Neural crest cell (in vitro differentiated cells): Measurements from ENCODE around the gene NKAIN1. TPM values are rescaled to one million over a fixed set of nuclear protein-coding genes. Genes with fewer than 3 reads are reported as not detected.
A peak's percentile ranks its signal among the peaks of the same experiment; 100 is the strongest.

ENCODE experiments used
- DNase-seq: peaks from one replicate; pipeline ENCODE4 v3.0.0; 2021; ENCODE audit warnings: low read depth, mixed read lengths, low spot score
- H3K27ac Mint-ChIP-seq: one replicate; pipeline ENCODE4 v1.8.0; 2021; ENCODE audit warnings: mild to moderate bottlenecking, mixed read lengths; ENCODE audit not compliant: unreplicated experiment
- H3K27me3 Mint-ChIP-seq: 2 replicates; pipeline ENCODE4 v1.8.0; 2021; ENCODE audit warnings: low read depth, mild to moderate bottlenecking, mixed read lengths
- H3K36me3 Mint-ChIP-seq: 2 replicates; pipeline ENCODE4 v1.8.0; 2021; ENCODE audit warnings: low read depth, mild to moderate bottlenecking, mixed read lengths
- H3K4me1 Mint-ChIP-seq: 2 replicates; pipeline ENCODE4 v1.8.0; 2021; ENCODE audit warnings: mixed read lengths
- H3K4me3 Mint-ChIP-seq: one replicate; pipeline ENCODE4 v1.8.0; 2021; ENCODE audit warnings: mild to moderate bottlenecking, mixed read lengths
- H3K9me3 Mint-ChIP-seq: 2 replicates; pipeline ENCODE4 v1.8.0; 2021; ENCODE audit warnings: mixed read lengths
- total RNA-seq: library from RNA; stranded (reverse); gene quantifications from 2 replicates; pipeline ENCODE4 v1.2.1, GENCODE V29; 2021
- TF ChIP-seq, protein P1 (sequence below): fragments of 200-600 bp; sonication (generic); conservative IDR thresholded peaks from 2 replicates; pipeline ENCODE4 v1.5.0; 2021; ENCODE audit warnings: antibody characterized with exemption, mild to moderate bottlenecking

The NKAIN1 gene
- total RNA-seq, 1 donor from 2014 or later: 73.2 TPM

DNA sequence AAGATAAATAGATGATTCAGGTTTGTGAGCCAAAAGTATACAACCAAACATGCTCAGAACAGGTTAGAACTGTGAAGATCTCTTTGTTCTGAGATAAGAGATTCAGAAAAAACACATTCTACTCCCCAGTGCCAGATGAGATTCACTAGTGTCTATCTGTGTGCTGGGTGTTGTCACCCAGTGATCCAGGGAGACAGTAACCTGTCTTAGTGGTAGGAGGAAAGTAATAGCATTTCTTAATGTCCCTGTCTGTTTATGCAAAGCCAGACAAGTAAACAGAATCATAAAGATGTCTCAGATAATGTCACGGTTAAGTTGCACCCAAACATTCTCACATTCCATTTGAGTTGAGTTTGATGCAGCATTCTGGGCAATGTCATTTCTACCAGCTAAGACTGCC, 18.9 kb upstream of the NKAIN1 start:
- Mint-ChIP-seq H3K9me3 (no peaks in the 10 kb centered on the region), H3K27me3 (no peaks in the 10 kb centered on the region), H3K27ac (no peak overlapping the region), H3K4me3 (no peak overlapping the region), H3K36me3 (peaks cover 14% of the 10 kb centered on the region), H3K4me1 (no peaks in the 10 kb centered on the region)
- TF ChIP-seq, protein P1, sequence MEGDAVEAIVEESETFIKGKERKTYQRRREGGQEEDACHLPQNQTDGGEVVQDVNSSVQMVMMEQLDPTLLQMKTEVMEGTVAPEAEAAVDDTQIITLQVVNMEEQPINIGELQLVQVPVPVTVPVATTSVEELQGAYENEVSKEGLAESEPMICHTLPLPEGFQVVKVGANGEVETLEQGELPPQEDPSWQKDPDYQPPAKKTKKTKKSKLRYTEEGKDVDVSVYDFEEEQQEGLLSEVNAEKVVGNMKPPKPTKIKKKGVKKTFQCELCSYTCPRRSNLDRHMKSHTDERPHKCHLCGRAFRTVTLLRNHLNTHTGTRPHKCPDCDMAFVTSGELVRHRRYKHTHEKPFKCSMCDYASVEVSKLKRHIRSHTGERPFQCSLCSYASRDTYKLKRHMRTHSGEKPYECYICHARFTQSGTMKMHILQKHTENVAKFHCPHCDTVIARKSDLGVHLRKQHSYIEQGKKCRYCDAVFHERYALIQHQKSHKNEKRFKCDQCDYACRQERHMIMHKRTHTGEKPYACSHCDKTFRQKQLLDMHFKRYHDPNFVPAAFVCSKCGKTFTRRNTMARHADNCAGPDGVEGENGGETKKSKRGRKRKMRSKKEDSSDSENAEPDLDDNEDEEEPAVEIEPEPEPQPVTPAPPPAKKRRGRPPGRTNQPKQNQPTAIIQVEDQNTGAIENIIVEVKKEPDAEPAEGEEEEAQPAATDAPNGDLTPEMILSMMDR: no peak
- DNase-seq: no peak

DNA sequence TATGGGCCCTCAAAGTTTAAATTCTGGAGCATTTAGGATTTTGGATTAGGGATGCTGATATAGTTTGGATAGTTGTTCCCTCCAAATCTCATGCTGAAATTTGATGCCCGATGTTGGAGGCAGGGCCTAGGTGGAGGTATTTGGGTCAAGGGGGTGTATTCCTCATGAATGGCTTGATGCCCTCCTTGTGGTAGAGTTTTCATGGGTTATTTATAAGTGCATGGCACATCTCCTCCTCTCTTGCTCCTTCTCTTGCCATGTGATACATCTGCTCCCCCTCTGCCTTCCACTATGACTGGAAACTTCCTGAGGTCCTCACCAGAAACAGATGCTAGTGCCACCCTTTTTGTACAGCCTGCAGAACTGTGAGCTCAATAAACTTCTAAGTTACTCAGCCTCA, 17.5 kb upstream of the NKAIN1 start:
- H3K27ac Mint-ChIP-seq: no peak overlapping the region
- no peak for DNase-seq

GRCh38 chr1:31249854-31250253, 10.2 kb upstream of the NKAIN1 start:
- no peak overlapping the region for H3K4me3 Mint-ChIP-seq
- DNase-seq: no peak
- H3K27ac Mint-ChIP-seq: no peak overlapping the region
- no peaks in the 10 kb centered on the region for H3K27me3 Mint-ChIP-seq
- H3K36me3 Mint-ChIP-seq: no peaks in the 10 kb centered on the region
- no peaks in the 10 kb centered on the region for H3K9me3 Mint-ChIP-seq
- H3K4me1 Mint-ChIP-seq: no peaks in the 10 kb centered on the region
- TF ChIP-seq, protein P1: no peak

More for the DNA sequence above, 17.5 kb upstream of the NKAIN1 start:
- no peak overlapping the region for H3K4me3 Mint-ChIP-seq
- no peaks in the 10 kb centered on the region for H3K9me3 Mint-ChIP-seq
- H3K4me1 Mint-ChIP-seq: no peaks in the 10 kb centered on the region
- no peaks in the 10 kb centered on the region for H3K27me3 Mint-ChIP-seq
- TF ChIP-seq, protein P1: no peak
- peaks cover 14% of the 10 kb centered on the region for H3K36me3 Mint-ChIP-seq

- Mint-ChIP-seq H3K4me1 (peaks cover 8% of the 10 kb centered on the region), H3K27ac (no peak overlapping the region), H3K27me3 (no peaks in the 10 kb centered on the region), H3K4me3 (no peak overlapping the region), H3K36me3 (no peaks in the 10 kb centered on the region), H3K9me3 (no peaks in the 10 kb centered on the region)
- DNase-seq: no peak
- TF ChIP-seq, protein P1: no peak
Measured at GRCh38 chr1:31248276-31248675, 8.6 kb upstream of the NKAIN1 start.

DNA sequence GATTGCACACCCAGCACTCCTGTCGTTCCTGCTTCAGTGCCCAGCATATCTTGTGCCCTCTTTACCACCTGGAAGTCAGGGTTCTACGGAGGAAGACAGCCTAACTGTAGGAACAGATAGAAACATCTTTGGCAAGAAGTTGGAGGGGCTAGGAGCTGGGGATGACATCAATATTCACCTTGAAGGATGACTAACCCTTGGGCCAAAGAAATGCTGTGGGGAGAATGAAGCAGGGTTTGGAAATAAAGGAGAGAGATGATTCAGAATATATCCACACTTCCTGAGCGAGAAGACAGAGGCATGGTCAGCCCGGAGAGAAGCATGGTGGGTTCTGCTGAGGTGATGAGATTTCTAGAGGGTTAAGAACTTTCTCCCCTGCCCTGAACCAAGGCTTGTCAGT, 4.6 kb upstream of the NKAIN1 start:
- H3K4me3 Mint-ChIP-seq: peak overlapping the region; percentile 63
- H3K27me3 Mint-ChIP-seq: no peaks in the 10 kb centered on the region
- no peak for DNase-seq
- H3K36me3 Mint-ChIP-seq: no peaks in the 10 kb centered on the region
- peaks cover 18% of the 10 kb centered on the region for H3K4me1 Mint-ChIP-seq
- H3K27ac Mint-ChIP-seq: no peak overlapping the region
- TF ChIP-seq, protein P1: no peak
- H3K9me3 Mint-ChIP-seq: no peaks in the 10 kb centered on the region
